SU-DHL-6 (cell line): Measurements from ENCODE around the gene STRN3.

Source experiments
- H2AFZ ChIP-seq: fragments of 200-600 bp; sonication (generic); 2 replicates; pipeline ENCODE4 v1.6.1; 2014; ENCODE audit warnings: low read depth, mild to moderate bottlenecking, moderate library complexity, mixed read lengths, antibody characterized with exemption, low read length; ENCODE audit not compliant: severe bottlenecking
- H3F3A ChIP-seq: fragments of 200-600 bp; shearing (Covaris generic); 2 replicates; pipeline ENCODE4 v1.6.0; 2016; ENCODE audit warnings: antibody characterized with exemption, mild to moderate bottlenecking; ENCODE audit not compliant: insufficient read depth
- H3K27ac ChIP-seq: fragments of 200-600 bp; sonication (generic); 2 replicates; pipeline ENCODE4 v1.5.1; 2016; ENCODE audit warnings: low read depth, mild to moderate bottlenecking, low read length, moderate library complexity, mixed read lengths
- H3K27me3 ChIP-seq: fragments of 200-600 bp; sonication (generic), shearing (Covaris generic); 2 replicates; pipeline ENCODE4 v1.6.0; 2014; ENCODE audit warnings: mild to moderate bottlenecking, low read length
- H3K36me3 ChIP-seq: fragments of 200-600 bp; sonication (generic); 2 replicates; pipeline ENCODE4 v1.6.1; 2014; ENCODE audit warnings: mild to moderate bottlenecking, low read length, mixed read lengths
- H3K4me2 ChIP-seq: fragments of 300-600, 200-600 bp; shearing (Covaris generic), sonication (generic); 2 replicates; pipeline ENCODE4 v1.6.0; 2014; ENCODE audit warnings: low read length, low read depth, mild to moderate bottlenecking; ENCODE audit not compliant: poor library complexity, severe bottlenecking
- H3K4me3 ChIP-seq: fragments of 200-600 bp; sonication (generic); 2 replicates; pipeline ENCODE4 v1.5.1; 2014; ENCODE audit warnings: antibody characterized with exemption, low read length, mild to moderate bottlenecking, mixed read lengths; ENCODE audit not compliant: insufficient read depth, poor library complexity, severe bottlenecking
- H3K79me2 ChIP-seq: fragments of 200-600 bp; sonication (generic); 2 replicates; pipeline ENCODE4 v1.6.1; 2014; ENCODE audit warnings: mild to moderate bottlenecking, low read length, moderate library complexity; ENCODE audit not compliant: insufficient read depth
- H3K9ac ChIP-seq: fragments of 200-600 bp; sonication (generic); 2 replicates; pipeline ENCODE4 v1.7.0; 2014; ENCODE audit warnings: mild to moderate bottlenecking, low read length
- H3K9me2 ChIP-seq: fragments of 200-600 bp; sonication (generic); replicated peaks from 2 replicates; pipeline ENCODE4 v1.6.1; 2014; ENCODE audit warnings: low read length; ENCODE audit not compliant: insufficient read depth
- H3K9me3 ChIP-seq: fragments of 200-600 bp; sonication (generic); 2 replicates; pipeline ENCODE4 v1.6.1; 2014; ENCODE audit warnings: low read length, mixed read lengths; ENCODE audit not compliant: insufficient read depth
- H4K20me1 ChIP-seq: fragments of 200-600 bp; sonication (generic); 2 replicates; pipeline ENCODE4 v1.6.1; 2014; ENCODE audit warnings: low read depth, mild to moderate bottlenecking, antibody characterized with exemption, low read length, moderate library complexity, mixed read lengths
- EZH2phosphoT487 ChIP-seq: fragments of 200-600 bp; sonication (generic), shearing (Covaris generic); conservative IDR thresholded peaks from 2 replicates; pipeline ENCODE4 v1.6.1; 2018; ENCODE audit warnings: mild to moderate bottlenecking, antibody characterized with exemption, low read length, moderate library complexity, mixed read lengths
- TF ChIP-seq, protein P1 (sequence below): fragments of 200-600 bp; sonication (generic); IDR thresholded peaks from one replicate; pipeline ENCODE4 v1.5.1; 2017; ENCODE audit warnings: antibody characterized with exemption, mild to moderate bottlenecking, low read length, moderate library complexity; ENCODE audit not compliant: insufficient read depth, poor library complexity, severe bottlenecking

STRN3 gene

DNA sequence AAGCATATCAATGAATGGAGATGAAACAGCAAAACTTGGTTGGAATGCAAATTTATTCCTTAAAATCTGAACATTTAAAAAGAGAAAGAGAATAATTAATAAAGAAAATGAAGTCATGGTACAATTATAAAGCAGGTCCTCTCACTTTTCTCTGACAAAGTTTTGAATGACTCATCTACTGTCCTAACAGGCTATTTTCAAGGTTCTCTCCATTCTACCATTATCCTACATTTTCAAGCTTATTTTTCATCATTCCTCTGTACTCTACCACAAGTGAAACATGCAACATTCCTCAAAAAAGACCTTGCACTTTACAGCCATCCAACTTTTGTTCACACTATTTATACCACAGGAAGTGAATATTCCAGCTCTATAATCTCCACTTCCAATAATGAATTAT is 37.7 kb downstream of the STRN3 start:
- Histone ChIP-seq H3K9ac (no peak overlapping the region), H3F3A (no peaks in the 10 kb centered on the region), H3K4me2 (no peak overlapping the region), H3K36me3 (no peaks in the 10 kb centered on the region), H3K27ac (no peak overlapping the region), H4K20me1 (no peaks in the 10 kb centered on the region), H3K4me3 (no peak overlapping the region), H2AFZ (no peak overlapping the region), H3K9me2 (no peaks in the 10 kb centered on the region), H3K27me3 (no peaks in the 10 kb centered on the region), H3K9me3 (no peaks in the 10 kb centered on the region), H3K79me2 (peaks cover 95% of the 10 kb centered on the region)
- TF ChIP-seq EZH2phosphoT487: no peak
- TF ChIP-seq, protein P1, sequence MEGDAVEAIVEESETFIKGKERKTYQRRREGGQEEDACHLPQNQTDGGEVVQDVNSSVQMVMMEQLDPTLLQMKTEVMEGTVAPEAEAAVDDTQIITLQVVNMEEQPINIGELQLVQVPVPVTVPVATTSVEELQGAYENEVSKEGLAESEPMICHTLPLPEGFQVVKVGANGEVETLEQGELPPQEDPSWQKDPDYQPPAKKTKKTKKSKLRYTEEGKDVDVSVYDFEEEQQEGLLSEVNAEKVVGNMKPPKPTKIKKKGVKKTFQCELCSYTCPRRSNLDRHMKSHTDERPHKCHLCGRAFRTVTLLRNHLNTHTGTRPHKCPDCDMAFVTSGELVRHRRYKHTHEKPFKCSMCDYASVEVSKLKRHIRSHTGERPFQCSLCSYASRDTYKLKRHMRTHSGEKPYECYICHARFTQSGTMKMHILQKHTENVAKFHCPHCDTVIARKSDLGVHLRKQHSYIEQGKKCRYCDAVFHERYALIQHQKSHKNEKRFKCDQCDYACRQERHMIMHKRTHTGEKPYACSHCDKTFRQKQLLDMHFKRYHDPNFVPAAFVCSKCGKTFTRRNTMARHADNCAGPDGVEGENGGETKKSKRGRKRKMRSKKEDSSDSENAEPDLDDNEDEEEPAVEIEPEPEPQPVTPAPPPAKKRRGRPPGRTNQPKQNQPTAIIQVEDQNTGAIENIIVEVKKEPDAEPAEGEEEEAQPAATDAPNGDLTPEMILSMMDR: no peak

DNA sequence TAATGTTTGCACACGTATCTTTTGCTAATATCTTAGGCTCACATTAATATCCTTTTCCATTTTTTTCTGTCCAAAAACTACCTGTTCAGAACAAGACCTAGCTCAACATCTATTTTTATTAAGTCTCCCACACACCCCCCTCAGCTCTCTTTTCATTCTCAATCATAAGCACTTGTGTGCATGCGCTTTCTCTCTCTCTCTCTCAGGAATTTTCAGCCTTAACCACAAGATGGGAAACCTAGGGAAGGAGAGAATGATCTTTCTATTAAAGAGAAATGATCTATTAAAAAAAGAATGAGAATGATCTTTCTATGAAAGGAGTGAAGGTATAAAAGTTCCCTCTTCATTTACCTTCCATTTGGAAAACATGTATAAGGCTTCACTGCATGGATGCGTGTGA is 40.4 kb downstream of the STRN3 start:
- TF ChIP-seq, protein P1: no peak
- TF ChIP-seq EZH2phosphoT487: no peak
- no peaks in the 10 kb centered on the region for H3K36me3 ChIP-seq

DNA sequence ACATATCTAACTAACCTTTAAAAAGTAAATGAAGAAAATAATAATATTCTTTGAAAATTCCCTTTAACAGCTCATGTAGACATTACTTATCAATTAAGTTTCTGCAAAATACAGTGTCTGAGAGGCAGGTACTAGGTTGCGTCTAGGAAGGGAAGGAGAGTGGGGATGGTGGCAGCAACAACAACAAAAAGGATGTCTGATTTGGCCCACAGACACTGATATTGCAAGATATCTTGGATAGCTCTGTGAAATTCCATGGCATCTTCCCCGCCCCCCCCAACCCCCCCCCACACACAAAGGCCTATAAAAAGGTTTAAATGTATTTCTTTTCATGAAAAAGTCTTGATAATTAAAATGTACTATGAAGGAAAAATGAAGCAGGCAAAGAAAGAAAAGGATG is 42.3 kb downstream of the STRN3 start:
- Histone ChIP-seq H3K36me3 (no peaks in the 10 kb centered on the region), H3F3A (peaks cover 20% of the 10 kb centered on the region), H3K9me3 (no peaks in the 10 kb centered on the region), H3K4me2 (peak overlapping the region; percentile 50), H2AFZ (no peak overlapping the region), H3K79me2 (peaks cover 96% of the 10 kb centered on the region), H3K9me2 (no peaks in the 10 kb centered on the region), H3K4me3 (no peak overlapping the region), H4K20me1 (no peaks in the 10 kb centered on the region; the same call in 1 of the 2 replicates), H3K27me3 (no peaks in the 10 kb centered on the region), H3K9ac (no peak overlapping the region), H3K27ac (peak overlapping the region; percentile 67; the same call in 1 of the 2 replicates)
- TF ChIP-seq, protein P1: no peak
- no peak for TF ChIP-seq EZH2phosphoT487

More for the DNA sequence above, 40.4 kb downstream of the STRN3 start:
- Histone ChIP-seq H3K27me3 (no peaks in the 10 kb centered on the region), H3K27ac (no peak overlapping the region), H3F3A (peaks cover 17% of the 10 kb centered on the region), H2AFZ (no peak overlapping the region), H3K9me3 (no peaks in the 10 kb centered on the region), H3K4me3 (no peak overlapping the region), H3K4me2 (no peak overlapping the region), H3K9ac (no peak overlapping the region), H4K20me1 (no peaks in the 10 kb centered on the region), H3K9me2 (no peaks in the 10 kb centered on the region), H3K79me2 (peaks cover 96% of the 10 kb centered on the region)

DNA sequence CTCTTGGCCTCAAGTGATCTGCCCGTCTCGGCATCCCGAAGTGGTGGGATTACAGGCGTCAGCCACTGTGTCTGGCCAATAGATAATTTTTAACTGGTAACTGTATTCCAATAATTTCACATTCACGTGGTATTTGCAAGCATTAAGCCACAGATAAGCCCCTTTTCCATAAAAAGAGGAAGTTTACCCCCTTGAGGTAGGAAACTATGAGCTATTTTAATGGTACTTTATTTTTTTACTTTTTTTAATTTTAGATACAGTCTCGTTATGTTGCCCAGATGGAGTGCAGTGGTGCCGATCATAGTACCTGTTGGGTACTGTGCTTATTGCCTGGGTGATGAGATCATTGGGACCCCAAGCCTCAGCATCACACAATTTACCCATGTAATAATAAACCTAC is 43.6 kb downstream of the STRN3 start:
- peak overlapping the region; percentile 50 for H3K4me2 ChIP-seq

More for the DNA sequence above, 43.6 kb downstream of the STRN3 start:
- Histone ChIP-seq H3K27me3 (no peaks in the 10 kb centered on the region), H3K4me3 (no peak overlapping the region), H3K36me3 (no peaks in the 10 kb centered on the region), H3K27ac (peak overlapping the region; percentile 67), H3K79me2 (peaks cover 96% of the 10 kb centered on the region), H4K20me1 (no peaks in the 10 kb centered on the region; the same call in 1 of the 2 replicates), H3F3A (peaks cover 20% of the 10 kb centered on the region), H3K9me2 (no peaks in the 10 kb centered on the region), H3K9me3 (no peaks in the 10 kb centered on the region), H2AFZ (no peak overlapping the region), H3K9ac (no peak overlapping the region)
- TF ChIP-seq, protein P1: no peak
- TF ChIP-seq EZH2phosphoT487: no peak
